HepG2 (cell line): Measurements from ENCODE around the gene CTAG2. TPM values are rescaled to one million over a fixed set of nuclear protein-coding genes. Genes with fewer than 3 reads are reported as not detected.

Experiments
- ATAC-seq: fragments of 200-7000 bp; cut with Tn5 transposase; 3 replicates; pipeline ENCODE4 v1.9.1; 2020; ENCODE audit warnings: mild to moderate bottlenecking, moderate library complexity
- BruUV-seq: library from RNA; stranded (reverse); fragments of 400-500 nt; replicated peaks from 2 replicates; lab custom pipeline; 2021; lab: Mats Ljungman, UMichigan
- CTCF ChIA-PET: fragments of 300-600 bp; formaldehyde crosslinking; extraction: SDS; loops from one replicate; lab custom pipeline; 2021; ENCODE audit warnings: low total read pairs, inconsistent platforms, low intra/inter-chr PET ratio; lab: Yijun Ruan, JAX
- POLR2A ChIA-PET: fragments of 350-600 bp; sonication (Branson Sonifier 250); formaldehyde crosslinking; loops from one replicate; lab custom pipeline; 2020; ENCODE audit warnings: antibody characterized with exemption, inconsistent platforms; lab: Yijun Ruan, JAX
- DNase-seq: peaks from one replicate; pipeline ENCODE4 v3.0.0-alpha.2; 2015; ENCODE audit warnings: low spot score
- FAIRE-seq: peaks from 3 replicates; lab custom pipeline; 2011; peaks lifted over from hg19 to GRCh38; lab: Jason Lieb, UNC
- H2AFZ ChIP-seq: one replicate; pipeline ENCODE4 v1.6.1; 2011; ENCODE audit warnings: low read length, inconsistent platforms
- H3K27ac ChIP-seq: fragments of 300-600 bp; 3 replicates; pipeline ENCODE4 v1.8.0; 2011; ENCODE audit warnings: mixed run types, mild to moderate bottlenecking, mixed read lengths, low read length, inconsistent platforms; ENCODE audit not compliant: insufficient read depth; ENCODE audit errors: extremely low read length
- H3K27me3 ChIP-seq, 2 experiments: fragments of 200-600 bp in 1 of 2; 2 replicates in 1 of 2; 3 replicates in 1 of 2; pipeline versions ENCODE4 v1.6.0 to v1.8.0; 2011; ENCODE audit warnings: low read length in 2 of 2, mild to moderate bottlenecking in 2 of 2, moderate library complexity in 2 of 2, inconsistent platforms in 1 of 2; ENCODE audit not compliant: insufficient read depth in 2 of 2, control insufficient read depth in 1 of 2
- H3K36me3 ChIP-seq, 2 experiments: fragments of 200-600 bp in 1 of 2; replicated peaks in 1 of 2; 2 replicates in 1 of 2; 3 replicates in 1 of 2; pipeline versions ENCODE4 v1.5.1 to v1.8.0; 2011; ENCODE audit warnings: low read length in 2 of 2, inconsistent platforms in 1 of 2; ENCODE audit not compliant: insufficient read depth in 2 of 2, control insufficient read depth in 1 of 2
- H3K4me1 ChIP-seq: 2 replicates; pipeline ENCODE4 v1.5.1; 2012; ENCODE audit warnings: low read length, inconsistent platforms; ENCODE audit not compliant: insufficient read depth
- H3K4me2 ChIP-seq: 2 replicates; pipeline ENCODE4 v1.6.0; 2011; ENCODE audit warnings: low read depth, low read length, inconsistent platforms
- H3K4me3 ChIP-seq, 3 experiments: fragments of 200-600 bp in 1 of 3; sonication (generic), shearing (Covaris generic) in 1 of 3; replicated peaks in 1 of 3; 2 replicates each; pipeline ENCODE4 v1.5.1; 2011 to 2016; ENCODE audit warnings: low read length in 3 of 3, inconsistent platforms in 2 of 3, low read depth in 2 of 3, mild to moderate bottlenecking in 2 of 3, control low read depth in 1 of 3, mixed read lengths in 1 of 3; ENCODE audit not compliant: insufficient read depth in 1 of 3
- H3K79me2 ChIP-seq: one replicate; pipeline ENCODE4 v1.6.1; 2011; ENCODE audit warnings: low read length, inconsistent platforms; ENCODE audit not compliant: insufficient read depth
- H3K9ac ChIP-seq: 2 replicates; pipeline ENCODE4 v1.6.0; 2011; ENCODE audit warnings: mild to moderate bottlenecking, low read depth, low read length, inconsistent platforms; ENCODE audit not compliant: insufficient read depth
- H3K9me3 ChIP-seq: 2 replicates; pipeline ENCODE4 v1.5.1; 2012; ENCODE audit warnings: mild to moderate bottlenecking, low read length
- H4K20me1 ChIP-seq: 2 replicates; pipeline ENCODE4 v1.6.0; 2011; ENCODE audit warnings: inconsistent platforms, mild to moderate bottlenecking, low read length, moderate library complexity; ENCODE audit not compliant: insufficient read depth
- CSRNP1 ChIP-seq: sonication (generic); formaldehyde crosslinking; IDR thresholded peaks from 2 replicates; pipeline ENCODE4 v1.8.1; 2023; ENCODE audit warnings: mild to moderate bottlenecking, missing genetic modification reagents
- E2F5 ChIP-seq: sonication (generic); formaldehyde crosslinking; conservative IDR thresholded peaks from 2 replicates; pipeline ENCODE4 v1.4.0; 2020; ENCODE audit warnings: missing genetic modification reagents
- NR2F1 ChIP-seq, 2 experiments: fragments of 450-650 bp in 1 of 2; formaldehyde crosslinking in 1 of 2; IDR thresholded peaks; 2 replicates each; pipeline versions ENCODE4 v1.5.0 to v1.6.1; 2016 to 2020; ENCODE audit warnings: mild to moderate bottlenecking in 1 of 2, missing compliant biosample characterization in 1 of 2, missing genetic modification reagents in 1 of 2, moderate library complexity in 1 of 2
- SCMH1 ChIP-seq: sonication (generic); formaldehyde crosslinking; IDR thresholded peaks from 2 replicates; pipeline ENCODE4 v1.9.0; 2021; ENCODE audit warnings: missing genetic modification reagents, mild to moderate bottlenecking, borderline replicate concordance
- SMAD3 ChIP-seq: sonication (generic); formaldehyde crosslinking; IDR thresholded peaks from 2 replicates; pipeline ENCODE4 v1.4.0; 2020; ENCODE audit warnings: missing genetic modification reagents
- XBP1 ChIP-seq: sonication (generic); formaldehyde crosslinking; IDR thresholded peaks from 2 replicates; pipeline ENCODE4 v1.5.0; 2020; ENCODE audit warnings: missing genetic modification reagents
- ZNF280D ChIP-seq: sonication (generic); formaldehyde crosslinking; IDR thresholded peaks from 2 replicates; pipeline ENCODE4 v1.5.1; 2020; ENCODE audit warnings: mild to moderate bottlenecking, missing genetic modification reagents
- ZNF496 ChIP-seq: sonication (generic); formaldehyde crosslinking; IDR thresholded peaks from 2 replicates; pipeline ENCODE4 v1.8.1; 2023; ENCODE audit warnings: mild to moderate bottlenecking, moderate library complexity, missing genetic modification reagents; ENCODE audit not compliant: insufficient replicate concordance
- WGBS: methylation state at CpG from one replicate; pipeline ENCODE4 v1.1.6; 2017; ENCODE audit warnings: low lambda C conversion rate; 5-methylcytosine and 5-hydroxymethylcytosine counted together
- in situ Hi-C: cut with HindIII; loops from 2 replicates; pipeline ENCODE4 v1.10.0; 2017; ENCODE audit warnings: low pct_unique_long_range_greater_than_20kb; ENCODE audit not compliant: extremely low pct_ligation_motif_present
- intact Hi-C: fragments of 100-400 bp; cut with micrococcal nuclease; formaldehyde crosslinking; loops from one replicate; pipeline ENCODE4 v1.10.0; 2022; ENCODE audit not compliant: unreplicated experiment
- polyA plus RNA-seq, 8 experiments: library from polyadenylated mRNA; depleted of rRNA in 3 of 8; stranded (reverse) in 7 of 8; unstranded in 1 of 8; fragments of >200 nt; fragmentation: Illumina TruSeq in 4 of 8; extraction: Trizol in 4 of 8; gene quantifications; 2 replicates each; pipeline versions ENCODE4 v1.2.1 to v1.2.3, GENCODE V29; 2011 to 2016; ENCODE audit warnings: low read depth in 4 of 8, missing spikeins in 1 of 8, mixed read lengths in 1 of 8; ENCODE audit not compliant: insufficient read depth in 1 of 8
- total RNA-seq, 5 experiments: library from RNA; depleted of rRNA; stranded (reverse); fragments of >200 nt; fragmentation: Illumina TruSeq; extraction: Trizol; gene quantifications; 2 replicates each; pipeline ENCODE4 v1.2.3, GENCODE V29; 2016; ENCODE audit warnings: low read depth in 1 of 5

CTAG2 gene
- total and polyA plus RNA-seq, 2 of the 13 experiments (the other 11 are each of a cell fraction or from before 2014, with no cell fraction given) = not detected

- Histone ChIP-seq H3K79me2 (no peaks in the 10 kb centered on the region), H3K27me3 (peaks cover 2 to 8% of the 10 kb centered on the region in 2 experiments; a peak in 1 of 5 replicates), H3K4me3 (no peak overlapping the region), H3K36me3 (no peaks in the 10 kb centered on the region), H3K9ac (no peak overlapping the region), H4K20me1 (no peaks in the 10 kb centered on the region)
- in situ Hi-C loops (no loop called here), intact Hi-C loops (no loop called here)
- WGBS = 38% methylated on average over 8 of the region's 30 CpGs
- no TSS peak for BruUV-seq
- no peak for TF ChIP-seq ZNF496 (CRISPR knock-in tag)
- no peak for TF ChIP-seq ZNF280D (CRISPR knock-in tag)
- TF ChIP-seq, all 625 proteins: peak for 0
- Histone ChIP-seq H3K4me2 (no peak overlapping the region), H3K4me1 (no peaks in the 10 kb centered on the region), H3K9me3 (no peaks in the 10 kb centered on the region), H3K27ac (no peak overlapping the region), H2AFZ (no peak overlapping the region)
- ATAC-seq (no peak), DNase-seq (no peak), FAIRE-seq (no peak)
- ChIA-PET CTCF (no interaction called here), POLR2A (no interaction called here)
Measured at GRCh38 chrX:154652311-154653047, 900 bp downstream of the CTAG2 start.

- no peaks in the 10 kb centered on the region for H3K36me3 ChIP-seq
- intact Hi-C loops (no loop called here), in situ Hi-C loops (no loop called here)
- no peak for ATAC-seq
- H3K27ac ChIP-seq = no peak overlapping the region
- no peaks in the 10 kb centered on the region for H3K4me1 ChIP-seq
- DNase-seq = no peak
- H3K4me2 ChIP-seq = no peak overlapping the region
- no peaks in the 10 kb centered on the region for H3K79me2 ChIP-seq
- no peaks in the 10 kb centered on the region for H3K9me3 ChIP-seq
- H3K27me3 ChIP-seq = 0 out of 5 replicates have a peak, but pooled peaks cover 2 to 8% of the 10 kb centered on the region in 2 experiments
- no peak overlapping the region for H3K4me3 ChIP-seq
- no peak overlapping the region for H3K9ac ChIP-seq
- H2AFZ ChIP-seq = no peak overlapping the region
- no CpG with 5 or more reads among the region's 13 CpGs for WGBS
- POLR2A ChIA-PET = no interaction called here
- no peak for FAIRE-seq
- no peaks in the 10 kb centered on the region for H4K20me1 ChIP-seq
- BruUV-seq = no TSS peak
- CTCF ChIA-PET = no interaction called here
- TF ChIP-seq CSRNP1 (CRISPR knock-in tag) = no peak
- TF ChIP-seq NR2F1 (CRISPR knock-in tag; IDR thresholded peaks at IDR 0.05) = no peak
- TF ChIP-seq ZNF496 (CRISPR knock-in tag) = no peak
- TF ChIP-seq SMAD3 (CRISPR knock-in tag) = no peak
- TF ChIP-seq XBP1 (CRISPR knock-in tag) = no peak
- no peak for TF ChIP-seq SCMH1 (CRISPR knock-in tag)
- no peak for TF ChIP-seq E2F5
Measured at GRCh38 chrX:154650221-154650510, 3.2 kb downstream of the CTAG2 start.
